HCT116 (cell line): ENCODE data around the gene ZNF462. TPM values are rescaled to one million over a fixed set of nuclear protein-coding genes. Genes with fewer than 3 reads are reported as not detected.

Experiments
- ATAC-seq: fragments of 200-7000 bp; cut with Tn5 transposase; 2 replicates; pipeline ENCODE4 v1.9.1; 2020; ENCODE audit warnings: mild to moderate bottlenecking, moderate library complexity
- BruUV-seq: library from RNA; stranded (reverse); fragments of 400-500 nt; replicated peaks from 2 replicates; lab custom pipeline; 2021; lab: Mats Ljungman, UMichigan
- CTCF ChIA-PET: fragments of 300-600 bp; sonication (Branson Sonifier 250); formaldehyde crosslinking; loops from one replicate; lab custom pipeline; 2021; ENCODE audit warnings: antibody characterized with exemption; lab: Charles Lee
- POLR2A ChIA-PET: fragments of 300-600, 350-600 bp; sonication (Branson Sonifier 250); formaldehyde crosslinking; loops from one replicate; lab custom pipeline; 2021; ENCODE audit warnings: antibody characterized with exemption; lab: Charles Lee
- RAD21 ChIA-PET, 2 experiments: fragments of 300-600 bp; sonication (Branson Sonifier 250); formaldehyde crosslinking; loops; one replicate each; lab custom pipeline; 2023; ENCODE audit warnings: low total read pairs in 2 of 2; ENCODE audit not compliant: uncharacterized antibody in 2 of 2, unreplicated experiment in 2 of 2, low non-redundant PET in 1 of 2; lab: Charles Lee
- DNase-seq: peaks from one replicate; pipeline ENCODE4 v3.0.0-alpha.2; 2010; ENCODE audit warnings: low read depth, low spot score
- H2AFZ ChIP-seq: fragments of 200-600 bp; shearing (Covaris generic), sonication (generic); 2 replicates; pipeline ENCODE4 v1.6.1; 2017; ENCODE audit warnings: low read depth, mixed run types, mixed read lengths, antibody characterized with exemption, low read length; ENCODE audit not compliant: poor library complexity, severe bottlenecking
- H3K27ac ChIP-seq: 2 replicates; pipeline ENCODE4 v1.5.1; 2012; ENCODE audit warnings: low read depth, low read length
- H3K27me3 ChIP-seq: fragments of 200-600 bp; sonication (generic); 2 replicates; pipeline ENCODE4 v1.6.1; 2016; ENCODE audit warnings: mixed run types, low read length, mixed read lengths; ENCODE audit not compliant: insufficient read depth
- H3K36me3 ChIP-seq, 2 experiments: fragments of 200-500 bp in 1 of 2; fragments of 200-600 bp in 1 of 2; sonication (Bioruptor generic) in 1 of 2; sonication (generic) in 1 of 2; 2 replicates each; pipeline versions ENCODE4 v1.5.1 to v1.6.1; 2014 to 2016; ENCODE audit warnings: low read length in 2 of 2, inconsistent platforms in 1 of 2, mixed read lengths in 1 of 2, mixed run types in 1 of 2; ENCODE audit not compliant: insufficient read depth in 2 of 2, control insufficient read depth in 1 of 2
- H3K4me1 ChIP-seq, 2 experiments: fragments of 200-600 bp in 1 of 2; sonication (generic) in 1 of 2; 2 replicates each; pipeline versions ENCODE4 v1.5.1 to v1.6.1; 2012 to 2017; ENCODE audit warnings: low read length in 2 of 2, inconsistent platforms in 1 of 2, mild to moderate bottlenecking in 1 of 2, mixed read lengths in 1 of 2, mixed run types in 1 of 2, moderate library complexity in 1 of 2; ENCODE audit not compliant: insufficient read depth in 2 of 2, control insufficient read depth in 1 of 2
- H3K4me2 ChIP-seq: fragments of 200-600 bp; sonication (generic); 2 replicates; pipeline ENCODE4 v1.6.1; 2017; ENCODE audit warnings: mixed run types, low read length, mixed read lengths
- H3K4me3 ChIP-seq, 2 experiments: fragments of 200-600 bp in 1 of 2; sonication (generic) in 1 of 2; replicated peaks in 1 of 2; 2 replicates each; pipeline ENCODE4 v1.5.1; 2011 to 2016; ENCODE audit warnings: low read length in 2 of 2, control low read depth in 1 of 2, low read depth in 1 of 2, mild to moderate bottlenecking in 1 of 2, mixed read lengths in 1 of 2, mixed run types in 1 of 2
- H3K79me2 ChIP-seq: fragments of 200-600 bp; sonication (generic); 2 replicates; pipeline ENCODE4 v1.6.1; 2017; ENCODE audit warnings: mild to moderate bottlenecking, mixed run types, low read length, moderate library complexity, mixed read lengths; ENCODE audit not compliant: insufficient read depth
- H3K9ac ChIP-seq: fragments of 200-600 bp; sonication (generic); 2 replicates; pipeline ENCODE4 v1.6.1; 2016; ENCODE audit warnings: low read length, mixed read lengths
- H3K9me2 ChIP-seq: fragments of 200-600 bp; sonication (generic), shearing (Covaris generic); 2 replicates; pipeline ENCODE4 v1.6.1; 2017; ENCODE audit warnings: mixed run types, mild to moderate bottlenecking, moderate library complexity; ENCODE audit not compliant: insufficient read depth
- H3K9me3 ChIP-seq, 2 experiments: fragments of 200-500 bp in 1 of 2; fragments of 200-600 bp in 1 of 2; sonication (Bioruptor generic) in 1 of 2; sonication (generic) in 1 of 2; 2 replicates each; pipeline ENCODE4 v1.6.1; 2014 to 2017; ENCODE audit warnings: low read length in 2 of 2, mixed read lengths in 2 of 2, inconsistent platforms in 1 of 2, low read depth in 1 of 2, mild to moderate bottlenecking in 1 of 2, mixed run types in 1 of 2, moderate library complexity in 1 of 2; ENCODE audit not compliant: control insufficient read depth in 1 of 2, insufficient read depth in 1 of 2
- H4K20me1 ChIP-seq: fragments of 200-600 bp; sonication (generic), shearing (Covaris generic); 2 replicates; pipeline ENCODE4 v1.6.1; 2017; ENCODE audit warnings: mixed run types, mild to moderate bottlenecking, moderate library complexity; ENCODE audit not compliant: insufficient read depth
- CBX3 ChIP-seq: IDR thresholded peaks from 2 replicates; pipeline ENCODE4 v1.6.1; 2012; ENCODE audit warnings: low read depth
- EZH2 ChIP-seq: fragments of 200-600 bp; sonication (generic); IDR thresholded peaks from 2 replicates; pipeline ENCODE4 v1.6.1; 2017; ENCODE audit warnings: antibody characterized with exemption, mixed run types
- FOSL1 ChIP-seq: IDR thresholded peaks from 2 replicates; pipeline ENCODE4 v1.6.1; 2012; ENCODE audit warnings: low read depth
- JUND ChIP-seq: IDR thresholded peaks from 2 replicates; pipeline ENCODE4 v1.6.1; 2012
- POLR2AphosphoS5 ChIP-seq: IDR thresholded peaks from 2 replicates; pipeline ENCODE4 v1.6.1; 2011; ENCODE audit warnings: mild to moderate bottlenecking, low read depth, low read length, moderate library complexity
- SIN3A ChIP-seq: IDR thresholded peaks from 2 replicates; pipeline ENCODE4 v1.6.1; 2012; ENCODE audit warnings: low read depth
- SP1 ChIP-seq: IDR thresholded peaks from 2 replicates; pipeline ENCODE4 v1.6.1; 2012; ENCODE audit warnings: low read depth
- SRF ChIP-seq: IDR thresholded peaks from 2 replicates; pipeline ENCODE4 v1.6.1; 2012; ENCODE audit warnings: low read depth
- TCF7L2 ChIP-seq: IDR thresholded peaks from 2 replicates; pipeline ENCODE4 v1.7.0; 2011; ENCODE audit warnings: borderline replicate concordance, inconsistent platforms; ENCODE audit not compliant: insufficient read depth, insufficient read length; ENCODE audit errors: extremely low read depth
- YY1 ChIP-seq: IDR thresholded peaks from 2 replicates; pipeline ENCODE4 v1.6.1; 2011; ENCODE audit warnings: low read length, low read depth, moderate library complexity, mild to moderate bottlenecking; ENCODE audit not compliant: insufficient replicate concordance; ENCODE audit errors: extremely low read depth
- ZFX ChIP-seq: fragments of 450-650 bp; IDR thresholded peaks from 2 replicates; pipeline ENCODE4 v1.6.1; 2017
- intact Hi-C: fragments of 100-400 bp; cut with micrococcal nuclease; formaldehyde crosslinking; loops from 2 replicates; pipeline ENCODE4 v1.10.0; 2022
- total RNA-seq: library from RNA; stranded (reverse); gene quantifications from one replicate; pipeline ENCODE4 v1.2.1, GENCODE V29; 2021; ENCODE audit not compliant: unreplicated experiment
- TF ChIP-seq, protein P1 (sequence below): IDR thresholded peaks from 2 replicates; pipeline ENCODE4 v1.6.1; 2012
- TF ChIP-seq, protein P2 (sequence below): IDR thresholded peaks from 2 replicates; pipeline ENCODE4 v1.6.1; 2012
- TF ChIP-seq, protein P3 (sequence below): IDR thresholded peaks from 2 replicates; pipeline ENCODE4 v1.6.1; 2011; ENCODE audit warnings: mild to moderate bottlenecking, low read length, moderate library complexity; ENCODE audit not compliant: insufficient replicate concordance; ENCODE audit errors: extremely low read depth

The ZNF462 gene
- total RNA-seq, 1 experiment from 2014 or later, result 18.1 TPM

DNA sequence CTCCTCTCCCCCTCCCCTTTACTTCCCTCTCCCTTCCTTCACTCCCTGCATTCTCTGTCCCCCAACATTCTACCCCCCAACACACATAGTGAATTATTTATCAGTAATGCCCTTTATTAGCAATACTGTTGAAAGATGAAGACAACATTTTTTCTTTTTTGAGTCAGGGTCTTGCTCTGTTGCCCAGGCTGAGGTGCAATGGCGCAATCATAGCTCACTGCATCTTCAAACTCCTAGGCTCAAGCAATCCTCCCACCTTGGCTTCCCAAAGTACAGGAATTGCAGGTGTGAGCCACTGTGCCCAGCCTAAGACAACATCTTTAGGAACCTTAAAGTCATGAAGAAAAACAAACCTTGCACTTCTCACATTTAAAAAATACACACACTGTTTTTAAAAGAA, 130.6 kb downstream of the ZNF462 start:
- no peaks in the 10 kb centered on the region for H3K9me3 ChIP-seq
- intact Hi-C loops, result no loop called here
- H3K9me2 ChIP-seq, result no peaks in the 10 kb centered on the region
- DNase-seq (no peak), ATAC-seq (no peak)
- H3K36me3 ChIP-seq, result no peaks in the 10 kb centered on the region
- H3K27me3 ChIP-seq, result no peaks in the 10 kb centered on the region
- CTCF ChIA-PET, result no interaction called here
- H3K4me2 ChIP-seq, result no peak overlapping the region
- BruUV-seq, result no TSS peak
- no peak overlapping the region for H2AFZ ChIP-seq
- RAD21 ChIA-PET, result no interaction called here
- H3K9ac ChIP-seq, result no peak overlapping the region
- TF ChIP-seq JUND (no peak), SIN3A (no peak), SRF (no peak), TCF7L2 (no peak), YY1 (no peak), POLR2AphosphoS5 (no peak), EZH2 (no peak), CBX3 (no peak), ZFX (no peak)
- TF ChIP-seq, protein P1, sequence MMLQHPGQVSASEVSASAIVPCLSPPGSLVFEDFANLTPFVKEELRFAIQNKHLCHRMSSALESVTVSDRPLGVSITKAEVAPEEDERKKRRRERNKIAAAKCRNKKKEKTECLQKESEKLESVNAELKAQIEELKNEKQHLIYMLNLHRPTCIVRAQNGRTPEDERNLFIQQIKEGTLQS, result no peak
- TF ChIP-seq, protein P2, sequence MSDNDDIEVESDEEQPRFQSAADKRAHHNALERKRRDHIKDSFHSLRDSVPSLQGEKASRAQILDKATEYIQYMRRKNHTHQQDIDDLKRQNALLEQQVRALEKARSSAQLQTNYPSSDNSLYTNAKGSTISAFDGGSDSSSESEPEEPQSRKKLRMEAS, result no peak
- POLR2A ChIA-PET, result no interaction called here
- H3K4me1 ChIP-seq, result no peaks in the 10 kb centered on the region
- H3K4me3 ChIP-seq, result no peak overlapping the region
- H4K20me1 ChIP-seq, result no peaks in the 10 kb centered on the region
- H3K79me2 ChIP-seq, result no peaks in the 10 kb centered on the region
- H3K27ac ChIP-seq, result no peak overlapping the region

DNA sequence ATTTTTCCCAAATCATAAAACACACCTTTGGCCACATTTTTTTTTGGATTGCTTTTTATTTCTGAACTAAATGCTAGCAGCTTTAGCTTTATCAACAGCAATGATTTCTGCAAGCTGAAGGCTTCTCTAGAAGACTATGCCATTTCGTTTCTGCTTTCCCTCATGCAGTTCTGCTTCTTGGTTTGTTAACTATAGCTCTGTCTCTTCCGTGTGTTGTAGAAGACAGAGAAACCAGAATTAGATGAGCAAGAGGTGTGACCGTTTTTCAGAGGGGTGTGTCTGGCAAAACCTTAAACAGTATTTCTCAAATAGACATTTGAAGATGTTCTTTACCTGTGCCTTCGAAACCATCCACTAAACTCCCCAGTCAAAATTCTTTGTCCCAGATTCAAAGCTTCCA, 131.5 kb downstream of the ZNF462 start:
- ChIA-PET POLR2A (no interaction called here), RAD21 (no interaction called here), CTCF (no interaction called here)
- DNase-seq (no peak), ATAC-seq (no peak)
- H3K27me3 ChIP-seq, result no peaks in the 10 kb centered on the region
- intact Hi-C loops, result no loop called here
- no peak overlapping the region for H3K27ac ChIP-seq
- H4K20me1 ChIP-seq, result no peaks in the 10 kb centered on the region
- no peak overlapping the region for H2AFZ ChIP-seq
- BruUV-seq, result no TSS peak
- H3K9me2 ChIP-seq, result no peaks in the 10 kb centered on the region
- no peaks in the 10 kb centered on the region for H3K36me3 ChIP-seq
- H3K4me3 ChIP-seq, result no peak overlapping the region
- no peaks in the 10 kb centered on the region for H3K79me2 ChIP-seq
- no peak overlapping the region for H3K9ac ChIP-seq
- H3K9me3 ChIP-seq, result no peaks in the 10 kb centered on the region
- H3K4me2 ChIP-seq, result no peak overlapping the region
- no peaks in the 10 kb centered on the region for H3K4me1 ChIP-seq
- TF ChIP-seq, protein P3, sequence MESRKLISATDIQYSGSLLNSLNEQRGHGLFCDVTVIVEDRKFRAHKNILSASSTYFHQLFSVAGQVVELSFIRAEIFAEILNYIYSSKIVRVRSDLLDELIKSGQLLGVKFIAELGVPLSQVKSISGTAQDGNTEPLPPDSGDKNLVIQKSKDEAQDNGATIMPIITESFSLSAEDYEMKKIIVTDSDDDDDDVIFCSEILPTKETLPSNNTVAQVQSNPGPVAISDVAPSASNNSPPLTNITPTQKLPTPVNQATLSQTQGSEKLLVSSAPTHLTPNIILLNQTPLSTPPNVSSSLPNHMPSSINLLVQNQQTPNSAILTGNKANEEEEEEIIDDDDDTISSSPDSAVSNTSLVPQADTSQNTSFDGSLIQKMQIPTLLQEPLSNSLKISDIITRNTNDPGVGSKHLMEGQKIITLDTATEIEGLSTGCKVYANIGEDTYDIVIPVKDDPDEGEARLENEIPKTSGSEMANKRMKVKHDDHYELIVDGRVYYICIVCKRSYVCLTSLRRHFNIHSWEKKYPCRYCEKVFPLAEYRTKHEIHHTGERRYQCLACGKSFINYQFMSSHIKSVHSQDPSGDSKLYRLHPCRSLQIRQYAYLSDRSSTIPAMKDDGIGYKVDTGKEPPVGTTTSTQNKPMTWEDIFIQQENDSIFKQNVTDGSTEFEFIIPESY, result no peak
- TF ChIP-seq POLR2AphosphoS5, result no peak
- TF ChIP-seq SP1, result no peak
- TF ChIP-seq YY1, result no peak
- TF ChIP-seq CBX3, result no peak
- TF ChIP-seq FOSL1, result no peak
- TF ChIP-seq SRF, result no peak
- no peak for TF ChIP-seq TCF7L2
- TF ChIP-seq SIN3A, result no peak
